Panc1 (cell line): ENCODE data around the gene PJA1. TPM values are rescaled to one million over a fixed set of nuclear protein-coding genes. Genes with fewer than 3 reads are reported as not detected.

Source experiments
- ATAC-seq: fragments of 200-7000 bp; cut with Tn5 transposase; 2 replicates; pipeline ENCODE4 v1.9.1; 2020; ENCODE audit warnings: mild to moderate bottlenecking, moderate library complexity
- BruUV-seq: library from RNA; stranded (reverse); fragments of 400-500 nt; replicated peaks from 2 replicates; lab custom pipeline; 2021; lab: Mats Ljungman, UMichigan
- CTCF ChIA-PET: fragments of 300-600 bp; sonication (Branson Sonifier 250); formaldehyde crosslinking; loops from one replicate; lab custom pipeline; 2022; ENCODE audit warnings: antibody characterized with exemption; lab: Charles Lee
- POLR2A ChIA-PET: fragments of 300-600 bp; sonication (Branson Sonifier 250); formaldehyde crosslinking; loops from one replicate; lab custom pipeline; 2022; ENCODE audit warnings: antibody characterized with exemption; lab: Charles Lee
- DNase-seq: peaks from one replicate; pipeline ENCODE4 v3.0.0-alpha.2; 2010; ENCODE audit warnings: low read depth, low spot score
- H3K27ac ChIP-seq: 2 replicates; pipeline ENCODE4 v1.5.1; 2011; ENCODE audit warnings: mild to moderate bottlenecking, low read length, inconsistent platforms
- H3K27me3 ChIP-seq: fragments of 200-500 bp; sonication (Bioruptor generic); 2 replicates; pipeline ENCODE4 v1.6.0; 2014; ENCODE audit warnings: low read length, inconsistent platforms; ENCODE audit not compliant: control insufficient read depth, insufficient read depth
- H3K36me3 ChIP-seq: fragments of 200-500 bp; sonication (Bioruptor generic); 2 replicates; pipeline ENCODE4 v1.5.1; 2014; ENCODE audit warnings: inconsistent platforms, mild to moderate bottlenecking, low read length, moderate library complexity; ENCODE audit not compliant: control insufficient read depth, insufficient read depth
- H3K4me1 ChIP-seq: 2 replicates; pipeline ENCODE4 v1.5.1; 2011; ENCODE audit warnings: inconsistent platforms, mild to moderate bottlenecking, low read length, moderate library complexity; ENCODE audit not compliant: control insufficient read depth, insufficient read depth
- H3K4me3 ChIP-seq, 2 experiments: 2 replicates each; pipeline ENCODE4 v1.5.1; 2011 to 2012; ENCODE audit warnings: low read depth in 2 of 2, low read length in 2 of 2, mild to moderate bottlenecking in 2 of 2, inconsistent platforms in 1 of 2, moderate library complexity in 1 of 2
- H3K9me3 ChIP-seq: fragments of 200-500 bp; sonication (Bioruptor generic); 2 replicates; pipeline ENCODE4 v1.5.1; 2014; ENCODE audit warnings: low read depth, mild to moderate bottlenecking, inconsistent platforms, low read length, moderate library complexity; ENCODE audit not compliant: control insufficient read depth, insufficient read depth
- POLR2AphosphoS5 ChIP-seq: IDR thresholded peaks from 2 replicates; pipeline ENCODE4 v1.6.1; 2012; ENCODE audit warnings: mild to moderate bottlenecking, low read depth, low read length, moderate library complexity
- SIN3A ChIP-seq: IDR thresholded peaks from 2 replicates; pipeline ENCODE4 v1.6.1; 2012; ENCODE audit warnings: low read depth, mild to moderate bottlenecking, low read length, moderate library complexity, borderline replicate concordance; ENCODE audit not compliant: insufficient read depth
- TCF7L2 ChIP-seq: IDR thresholded peaks from 2 replicates; pipeline ENCODE4 v1.6.1; 2011; ENCODE audit warnings: mild to moderate bottlenecking, low read depth, low read length, inconsistent platforms
- in situ Hi-C: cut with HindIII; loops from 2 replicates; pipeline ENCODE4 v1.10.0; 2016; ENCODE audit warnings: low sequenced_read_pairs, low pct_unique_long_range_greater_than_20kb
- intact Hi-C: fragments of 100-400 bp; cut with micrococcal nuclease; formaldehyde crosslinking; loops from one replicate; pipeline ENCODE4 v1.10.0; 2022; ENCODE audit not compliant: unreplicated experiment
- total RNA-seq: library from RNA; stranded (reverse); gene quantifications from one replicate; pipeline ENCODE4 v1.2.1, GENCODE V29; 2021; ENCODE audit not compliant: unreplicated experiment
- TF ChIP-seq, protein P1 (sequence below), 2 experiments: IDR thresholded peaks; 2 replicates each; pipeline ENCODE4 v1.6.1; 2011 to 2012; ENCODE audit warnings: low read depth in 2 of 2, control low read depth in 1 of 2, low read length in 1 of 2, mild to moderate bottlenecking in 1 of 2, moderate library complexity in 1 of 2; ENCODE audit not compliant: insufficient read depth in 1 of 2
- TF ChIP-seq, protein P2 (sequence below): fragments of 450-650 bp; IDR thresholded peaks from 2 replicates; pipeline ENCODE4 v1.5.1; 2017; ENCODE audit warnings: mild to moderate bottlenecking

Gene PJA1
- total RNA-seq, 1 experiment from 2014 or later, result 11.8 TPM

DNA sequence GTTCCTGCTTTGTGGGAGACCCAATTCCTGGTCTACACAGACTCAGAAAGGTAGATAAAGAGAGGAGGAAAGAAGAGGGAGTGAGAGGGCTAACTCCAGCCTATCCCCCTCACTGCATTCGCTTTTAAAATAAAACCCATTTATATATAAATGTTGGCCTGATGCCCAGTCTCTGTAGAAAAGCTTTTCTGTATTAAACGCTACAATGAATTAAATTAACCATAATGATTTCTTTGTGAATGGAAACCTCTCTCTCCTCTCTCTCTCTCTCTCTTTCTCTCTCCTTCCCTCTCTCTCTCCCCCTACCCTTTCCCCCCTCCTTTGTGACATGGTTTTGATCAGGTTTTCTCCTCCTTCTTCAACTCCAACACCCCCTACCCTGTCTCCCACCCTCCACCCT lies 34.8 kb downstream of the PJA1 start:
- DNase-seq (no peak), ATAC-seq (no peak)
- no peaks in the 10 kb centered on the region for H3K9me3 ChIP-seq
- BruUV-seq, result no TSS peak
- ChIA-PET CTCF (no interaction called here), POLR2A (no interaction called here)
- no peaks in the 10 kb centered on the region for H3K4me1 ChIP-seq
- no peaks in the 10 kb centered on the region for H3K27me3 ChIP-seq
- intact Hi-C loops, result loop anchor here (10.0 kb wide), 1 partner anchor 306 kb away; the partner anchor contains the start of gene EFNB1
- no peak overlapping the region for H3K27ac ChIP-seq
- in situ Hi-C loops, result no loop called here
- no peak overlapping the region for H3K4me3 ChIP-seq
- TF ChIP-seq SIN3A (no peak), POLR2AphosphoS5 (no peak), TCF7L2 (no peak)
- TF ChIP-seq, protein P1, sequence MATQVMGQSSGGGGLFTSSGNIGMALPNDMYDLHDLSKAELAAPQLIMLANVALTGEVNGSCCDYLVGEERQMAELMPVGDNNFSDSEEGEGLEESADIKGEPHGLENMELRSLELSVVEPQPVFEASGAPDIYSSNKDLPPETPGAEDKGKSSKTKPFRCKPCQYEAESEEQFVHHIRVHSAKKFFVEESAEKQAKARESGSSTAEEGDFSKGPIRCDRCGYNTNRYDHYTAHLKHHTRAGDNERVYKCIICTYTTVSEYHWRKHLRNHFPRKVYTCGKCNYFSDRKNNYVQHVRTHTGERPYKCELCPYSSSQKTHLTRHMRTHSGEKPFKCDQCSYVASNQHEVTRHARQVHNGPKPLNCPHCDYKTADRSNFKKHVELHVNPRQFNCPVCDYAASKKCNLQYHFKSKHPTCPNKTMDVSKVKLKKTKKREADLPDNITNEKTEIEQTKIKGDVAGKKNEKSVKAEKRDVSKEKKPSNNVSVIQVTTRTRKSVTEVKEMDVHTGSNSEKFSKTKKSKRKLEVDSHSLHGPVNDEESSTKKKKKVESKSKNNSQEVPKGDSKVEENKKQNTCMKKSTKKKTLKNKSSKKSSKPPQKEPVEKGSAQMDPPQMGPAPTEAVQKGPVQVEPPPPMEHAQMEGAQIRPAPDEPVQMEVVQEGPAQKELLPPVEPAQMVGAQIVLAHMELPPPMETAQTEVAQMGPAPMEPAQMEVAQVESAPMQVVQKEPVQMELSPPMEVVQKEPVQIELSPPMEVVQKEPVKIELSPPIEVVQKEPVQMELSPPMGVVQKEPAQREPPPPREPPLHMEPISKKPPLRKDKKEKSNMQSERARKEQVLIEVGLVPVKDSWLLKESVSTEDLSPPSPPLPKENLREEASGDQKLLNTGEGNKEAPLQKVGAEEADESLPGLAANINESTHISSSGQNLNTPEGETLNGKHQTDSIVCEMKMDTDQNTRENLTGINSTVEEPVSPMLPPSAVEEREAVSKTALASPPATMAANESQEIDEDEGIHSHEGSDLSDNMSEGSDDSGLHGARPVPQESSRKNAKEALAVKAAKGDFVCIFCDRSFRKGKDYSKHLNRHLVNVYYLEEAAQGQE (IDR thresholded peaks at IDR 0.05; ENCODE audit: insufficient read depth in 1 of 2, low read depth in 2 of 2, low read length in 1 of 2), result no peak
- TF ChIP-seq, protein P2, sequence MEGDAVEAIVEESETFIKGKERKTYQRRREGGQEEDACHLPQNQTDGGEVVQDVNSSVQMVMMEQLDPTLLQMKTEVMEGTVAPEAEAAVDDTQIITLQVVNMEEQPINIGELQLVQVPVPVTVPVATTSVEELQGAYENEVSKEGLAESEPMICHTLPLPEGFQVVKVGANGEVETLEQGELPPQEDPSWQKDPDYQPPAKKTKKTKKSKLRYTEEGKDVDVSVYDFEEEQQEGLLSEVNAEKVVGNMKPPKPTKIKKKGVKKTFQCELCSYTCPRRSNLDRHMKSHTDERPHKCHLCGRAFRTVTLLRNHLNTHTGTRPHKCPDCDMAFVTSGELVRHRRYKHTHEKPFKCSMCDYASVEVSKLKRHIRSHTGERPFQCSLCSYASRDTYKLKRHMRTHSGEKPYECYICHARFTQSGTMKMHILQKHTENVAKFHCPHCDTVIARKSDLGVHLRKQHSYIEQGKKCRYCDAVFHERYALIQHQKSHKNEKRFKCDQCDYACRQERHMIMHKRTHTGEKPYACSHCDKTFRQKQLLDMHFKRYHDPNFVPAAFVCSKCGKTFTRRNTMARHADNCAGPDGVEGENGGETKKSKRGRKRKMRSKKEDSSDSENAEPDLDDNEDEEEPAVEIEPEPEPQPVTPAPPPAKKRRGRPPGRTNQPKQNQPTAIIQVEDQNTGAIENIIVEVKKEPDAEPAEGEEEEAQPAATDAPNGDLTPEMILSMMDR, result no peak
- no peaks in the 10 kb centered on the region for H3K36me3 ChIP-seq

- Histone ChIP-seq H3K4me1 (no peaks in the 10 kb centered on the region), H3K36me3 (no peaks in the 10 kb centered on the region), H3K27ac (no peak overlapping the region), H3K27me3 (no peaks in the 10 kb centered on the region), H3K9me3 (no peaks in the 10 kb centered on the region), H3K4me3 (no peak overlapping the region)
- POLR2A ChIA-PET, result no interaction called here
- ATAC-seq (no peak), DNase-seq (no peak)
- BruUV-seq, result no TSS peak
- CTCF ChIA-PET, result no interaction called here
- in situ Hi-C loops, result no loop called here
- TF ChIP-seq SIN3A (no peak), POLR2AphosphoS5 (no peak), TCF7L2 (no peak)
- TF ChIP-seq, protein P2, result no peak
- TF ChIP-seq, protein P1 (IDR thresholded peaks at IDR 0.05; ENCODE audit: insufficient read depth in 1 of 2, low read depth in 2 of 2, low read length in 1 of 2), result no peak
- intact Hi-C loops, result no loop called here
These were observed 36.7 kb downstream of the PJA1 start for GRCh38 chrX:69128588-69128987.
